OCI-LY1 (cell line): ENCODE measurements around the gene ALDH4A1.

Source experiments
- H2AFZ ChIP-seq: fragments of 200-600 bp; sonication (generic), shearing (Covaris generic); 2 replicates; pipeline ENCODE4 v1.6.0; 2014; ENCODE audit warnings: antibody characterized with exemption, mild to moderate bottlenecking, low read length
- H3F3A ChIP-seq: fragments of 200-600 bp; sonication (generic), shearing (Covaris generic); 2 replicates; pipeline ENCODE4 v1.6.0; 2014; ENCODE audit warnings: mild to moderate bottlenecking, antibody characterized with exemption, low read length, moderate library complexity; ENCODE audit not compliant: insufficient read depth
- H3K27ac ChIP-seq: fragments of 200-600 bp; sonication (generic); 2 replicates; pipeline ENCODE4 v1.5.1; 2014; ENCODE audit warnings: low read length, mixed run types, mild to moderate bottlenecking, low read depth; ENCODE audit not compliant: poor library complexity, severe bottlenecking
- H3K27me3 ChIP-seq: fragments of 200-600 bp; sonication (generic); 2 replicates; pipeline ENCODE4 v1.6.0; 2014; ENCODE audit warnings: antibody characterized with exemption, mild to moderate bottlenecking, low read length, moderate library complexity; ENCODE audit not compliant: insufficient read depth
- H3K36me3 ChIP-seq: fragments of 200-600 bp; sonication (generic); 2 replicates; pipeline ENCODE4 v1.6.1; 2014; ENCODE audit warnings: mild to moderate bottlenecking, antibody characterized with exemption, low read length, moderate library complexity, mixed read lengths; ENCODE audit not compliant: insufficient read depth
- H3K4me1 ChIP-seq: fragments of 200-600 bp; sonication (generic); 2 replicates; pipeline ENCODE4 v1.5.1; 2014; ENCODE audit warnings: mild to moderate bottlenecking, low read length, moderate library complexity; ENCODE audit not compliant: insufficient read depth, severe bottlenecking
- H3K4me2 ChIP-seq: fragments of 200-600 bp; sonication (generic), shearing (Covaris generic); 2 replicates; pipeline ENCODE4 v1.6.1; 2014; ENCODE audit warnings: low read length
- H3K4me3 ChIP-seq: fragments of 200-600 bp; sonication (generic); 2 replicates; pipeline ENCODE4 v1.5.1; 2014; ENCODE audit warnings: low read length, low read depth, mild to moderate bottlenecking, mixed read lengths; ENCODE audit not compliant: poor library complexity, severe bottlenecking
- H3K79me2 ChIP-seq: fragments of 200-600 bp; shearing (Covaris generic); 2 replicates; pipeline ENCODE4 v1.6.1; 2016; ENCODE audit warnings: mixed run types, low read length, mixed read lengths; ENCODE audit not compliant: insufficient read depth
- H3K9ac ChIP-seq: fragments of 200-600 bp; sonication (generic), shearing (Covaris generic); 2 replicates; pipeline ENCODE4 v1.6.1; 2014; ENCODE audit warnings: mild to moderate bottlenecking, low read length, mixed read lengths
- H3K9me2 ChIP-seq: fragments of 200-600 bp; sonication (generic), shearing (Covaris generic); 2 replicates; pipeline ENCODE4 v1.6.1; 2014; ENCODE audit warnings: low read depth, mild to moderate bottlenecking, low read length, mixed read lengths
- H3K9me3 ChIP-seq: fragments of 200-600 bp; shearing (Covaris generic); 2 replicates; pipeline ENCODE4 v1.6.1; 2014; ENCODE audit warnings: low read length, mixed read lengths
- H4K20me1 ChIP-seq: fragments of 200-600 bp; sonication (generic), shearing (Covaris generic); 2 replicates; pipeline ENCODE4 v1.6.0; 2016; ENCODE audit warnings: mild to moderate bottlenecking, low read length; ENCODE audit not compliant: insufficient read depth
- CTCF ChIP-seq: fragments of 200-600 bp; sonication (generic), shearing (Covaris generic); IDR thresholded peaks from 2 replicates; pipeline ENCODE4 v1.5.1; 2017; ENCODE audit warnings: mild to moderate bottlenecking, antibody characterized with exemption, low read length, moderate library complexity, mixed read lengths
- EZH2 ChIP-seq: fragments of 200-600 bp; sonication (generic), shearing (Covaris generic); IDR thresholded peaks from 2 replicates; pipeline ENCODE4 v1.8.0; 2017; ENCODE audit warnings: borderline replicate concordance, mixed run types, mild to moderate bottlenecking, antibody characterized with exemption, low read length, moderate library complexity, mixed read lengths

Gene ALDH4A1

GRCh38 chr1:18866846-18867245 is 35.5 kb downstream of the ALDH4A1 start:
- no peaks in the 10 kb centered on the region for H3K27me3 ChIP-seq
- H3K79me2 ChIP-seq: no peaks in the 10 kb centered on the region
- no peak for TF ChIP-seq EZH2
- no peak for TF ChIP-seq CTCF
- H3K4me2 ChIP-seq: no peak overlapping the region
- H3K9me2 ChIP-seq: no peaks in the 10 kb centered on the region
- no peak overlapping the region for H3K27ac ChIP-seq
- no peaks in the 10 kb centered on the region for H3K36me3 ChIP-seq
- no peaks in the 10 kb centered on the region for H3K4me1 ChIP-seq
- no peak overlapping the region for H3K4me3 ChIP-seq
- no peaks in the 10 kb centered on the region for H3K9me3 ChIP-seq
- no peak overlapping the region for H3K9ac ChIP-seq
- no peaks in the 10 kb centered on the region for H4K20me1 ChIP-seq
- H2AFZ ChIP-seq: no peak overlapping the region
- H3F3A ChIP-seq: no peaks in the 10 kb centered on the region

GRCh38 chr1:18866314-18866713 is 36.0 kb downstream of the ALDH4A1 start:
- no peak overlapping the region for H3K4me2 ChIP-seq
- no peaks in the 10 kb centered on the region for H4K20me1 ChIP-seq
- no peaks in the 10 kb centered on the region for H3F3A ChIP-seq
- no peak for TF ChIP-seq CTCF
- TF ChIP-seq EZH2: no peak
- H2AFZ ChIP-seq: no peak overlapping the region
- no peaks in the 10 kb centered on the region for H3K79me2 ChIP-seq
- H3K4me1 ChIP-seq: no peaks in the 10 kb centered on the region
- H3K9ac ChIP-seq: no peak overlapping the region
- H3K9me2 ChIP-seq: no peaks in the 10 kb centered on the region
- H3K27me3 ChIP-seq: no peaks in the 10 kb centered on the region
- no peak overlapping the region for H3K27ac ChIP-seq
- no peaks in the 10 kb centered on the region for H3K9me3 ChIP-seq
- H3K36me3 ChIP-seq: no peaks in the 10 kb centered on the region
- H3K4me3 ChIP-seq: no peak overlapping the region

- TF ChIP-seq EZH2 (no peak), CTCF (no peak)
- H4K20me1 ChIP-seq: no peaks in the 10 kb centered on the region
- H3K36me3 ChIP-seq: no peaks in the 10 kb centered on the region
- no peak overlapping the region for H2AFZ ChIP-seq
- no peak overlapping the region for H3K4me2 ChIP-seq
- no peak overlapping the region for H3K27ac ChIP-seq
- H3K9me2 ChIP-seq: no peaks in the 10 kb centered on the region
- H3F3A ChIP-seq: no peaks in the 10 kb centered on the region
- H3K9ac ChIP-seq: no peak overlapping the region
- H3K27me3 ChIP-seq: no peaks in the 10 kb centered on the region
- no peaks in the 10 kb centered on the region for H3K79me2 ChIP-seq
- no peak overlapping the region for H3K4me3 ChIP-seq
- no peaks in the 10 kb centered on the region for H3K9me3 ChIP-seq
- no peaks in the 10 kb centered on the region for H3K4me1 ChIP-seq
Measured at GRCh38 chr1:18865176-18865575, 37.2 kb downstream of the ALDH4A1 start.
